Mucosa of rectum (tissue), 2 donors: ENCODE measurements around the gene EIF4G1.

ENCODE experiments used
- H3K27ac ChIP-seq, 2 donors: one replicate each; pipeline ENCODE4 v1.7.0; 2013; ENCODE audit warnings: inconsistent platforms in 2 of 2, low read depth in 2 of 2, low read length in 2 of 2
- H3K27me3 ChIP-seq, 2 donors: one replicate each; pipeline ENCODE4 v1.7.0; 2013; ENCODE audit warnings: low read length in 2 of 2; ENCODE audit not compliant: control insufficient read depth in 2 of 2, insufficient read depth in 2 of 2
- H3K36me3 ChIP-seq, 2 donors: one replicate each; pipeline ENCODE4 v1.7.0; 2013; ENCODE audit warnings: low read length in 2 of 2; ENCODE audit not compliant: control insufficient read depth in 2 of 2, insufficient read depth in 2 of 2
- H3K4me1 ChIP-seq, 2 donors: one replicate each; pipeline ENCODE4 v1.7.0; 2013; ENCODE audit warnings: low read length in 2 of 2, mild to moderate bottlenecking in 1 of 2; ENCODE audit not compliant: control insufficient read depth in 2 of 2, insufficient read depth in 2 of 2
- H3K4me3 ChIP-seq, 2 donors: one replicate each; pipeline ENCODE4 v1.7.0; 2013; ENCODE audit warnings: low read length in 2 of 2
- H3K9ac ChIP-seq, 2 donors: one replicate each; pipeline ENCODE4 v1.7.0; 2013; ENCODE audit warnings: low read length in 2 of 2, low read depth in 1 of 2, mild to moderate bottlenecking in 1 of 2
- H3K9me3 ChIP-seq, 2 donors: one replicate each; pipeline ENCODE4 v1.7.0; 2013; ENCODE audit warnings: low read length in 2 of 2; ENCODE audit not compliant: control insufficient read depth in 2 of 2
- donor health status: healthy.
- donor health status: Normal muscosa, but diverticular disease.

EIF4G1 gene

GRCh38 chr3:184289426-184289938, 24.9 kb upstream of the EIF4G1 start:
- Histone ChIP-seq H3K4me3 (no peak overlapping the region), H3K27ac (no peak overlapping the region), H3K9ac (no peak overlapping the region), H3K4me1 (no peaks in the 10 kb centered on the region), H3K9me3 (no peaks in the 10 kb centered on the region), H3K27me3 (peaks cover 0 to 6% of the 10 kb centered on the region in 2 donors), H3K36me3 (no peaks in the 10 kb centered on the region)

DNA sequence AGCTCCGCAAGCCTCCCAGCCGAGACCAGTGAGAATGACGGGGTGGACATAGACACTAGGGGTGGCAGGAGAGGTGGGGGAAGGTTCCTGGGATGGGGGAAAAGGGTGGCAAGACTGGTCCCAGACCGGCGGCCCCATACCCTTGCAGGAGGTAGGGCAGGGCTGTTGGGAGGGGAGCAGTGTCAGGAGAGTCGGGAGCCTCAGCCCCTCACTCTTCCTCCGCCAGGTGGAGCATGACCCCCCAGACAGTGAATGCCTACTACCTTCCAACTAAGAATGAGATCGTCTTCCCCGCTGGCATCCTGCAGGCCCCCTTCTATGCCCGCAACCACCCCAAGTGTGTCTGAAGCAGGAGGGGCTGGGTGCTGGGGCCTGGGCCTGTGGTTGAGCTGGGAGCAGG, 24.1 kb upstream of the EIF4G1 start:
- peaks cover 0 to 6% of the 10 kb centered on the region in 2 donors for H3K27me3 ChIP-seq
- no peak overlapping the region for H3K9ac ChIP-seq
- no peaks in the 10 kb centered on the region for H3K36me3 ChIP-seq

DNA sequence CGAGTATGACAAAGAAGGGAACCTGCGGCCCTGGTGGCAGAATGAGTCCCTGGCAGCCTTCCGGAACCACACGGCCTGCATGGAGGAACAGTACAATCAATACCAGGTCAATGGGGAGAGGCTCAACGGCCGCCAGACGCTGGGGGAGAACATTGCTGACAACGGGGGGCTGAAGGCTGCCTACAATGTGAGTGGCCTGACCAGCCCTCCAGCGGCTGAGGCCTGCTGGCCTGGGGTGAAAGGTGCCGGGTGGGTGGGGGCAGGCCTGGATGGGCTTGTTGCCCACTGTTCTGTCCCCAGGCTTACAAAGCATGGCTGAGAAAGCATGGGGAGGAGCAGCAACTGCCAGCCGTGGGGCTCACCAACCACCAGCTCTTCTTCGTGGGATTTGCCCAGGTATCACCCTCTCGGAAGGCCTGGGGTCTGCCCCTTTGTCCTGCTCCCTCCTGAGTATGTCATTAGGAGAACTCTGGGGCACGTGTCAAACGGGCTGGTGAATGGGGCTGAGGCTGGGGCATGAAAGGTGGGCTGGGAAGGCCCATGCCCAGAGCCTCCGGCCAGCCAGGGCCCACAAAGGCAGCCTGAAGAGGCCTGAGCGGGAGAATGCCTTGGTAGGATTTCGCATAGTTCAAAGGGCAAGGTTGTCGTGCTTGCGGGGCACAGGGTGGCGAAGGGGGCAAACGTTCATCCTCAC, 23.2 kb upstream of the EIF4G1 start:
- H3K36me3 ChIP-seq = no peaks in the 10 kb centered on the region
- H3K27me3 ChIP-seq = peaks cover 0 to 4% of the 10 kb centered on the region in 2 donors
- H3K4me3 ChIP-seq = no peak overlapping the region
- no peaks in the 10 kb centered on the region for H3K4me1 ChIP-seq
- H3K27ac ChIP-seq = no peak overlapping the region
- no peak overlapping the region for H3K9ac ChIP-seq
- no peaks in the 10 kb centered on the region for H3K9me3 ChIP-seq

More for the DNA sequence above, 24.1 kb upstream of the EIF4G1 start:
- Histone ChIP-seq H3K4me3 (no peak overlapping the region), H3K27ac (no peak overlapping the region), H3K9me3 (no peaks in the 10 kb centered on the region), H3K4me1 (no peaks in the 10 kb centered on the region)

DNA sequence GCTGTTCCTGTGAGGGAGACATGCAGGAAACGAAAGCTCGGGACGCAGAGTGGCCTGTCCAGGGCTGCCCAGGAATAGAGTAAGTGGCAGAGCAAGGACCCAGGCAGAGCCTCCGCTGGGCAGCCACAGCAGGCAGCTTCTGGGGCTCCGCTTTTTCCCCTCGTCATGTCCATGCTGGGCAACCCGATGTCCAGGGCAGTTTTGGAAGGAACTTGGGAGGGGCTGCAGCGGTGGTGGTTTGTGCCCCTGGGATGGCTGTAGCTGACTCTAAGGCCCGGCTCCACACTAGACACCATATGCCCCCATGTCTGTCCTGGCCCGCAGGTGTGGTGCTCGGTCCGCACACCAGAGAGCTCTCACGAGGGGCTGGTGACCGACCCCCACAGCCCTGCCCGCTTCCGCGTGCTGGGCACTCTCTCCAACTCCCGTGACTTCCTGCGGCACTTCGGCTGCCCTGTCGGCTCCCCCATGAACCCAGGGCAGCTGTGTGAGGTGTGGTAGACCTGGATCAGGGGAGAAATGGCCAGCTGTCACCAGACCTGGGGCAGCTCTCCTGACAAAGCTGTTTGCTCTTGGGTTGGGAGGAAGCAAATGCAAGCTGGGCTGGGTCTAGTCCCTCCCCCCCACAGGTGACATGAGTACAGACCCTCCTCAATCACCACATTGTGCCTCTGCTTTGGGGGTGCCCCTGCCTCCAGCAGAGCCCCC, 22.5 kb upstream of the EIF4G1 start:
- Histone ChIP-seq H3K36me3 (no peaks in the 10 kb centered on the region), H3K9ac (no peak overlapping the region), H3K4me3 (no peak overlapping the region)

DNA sequence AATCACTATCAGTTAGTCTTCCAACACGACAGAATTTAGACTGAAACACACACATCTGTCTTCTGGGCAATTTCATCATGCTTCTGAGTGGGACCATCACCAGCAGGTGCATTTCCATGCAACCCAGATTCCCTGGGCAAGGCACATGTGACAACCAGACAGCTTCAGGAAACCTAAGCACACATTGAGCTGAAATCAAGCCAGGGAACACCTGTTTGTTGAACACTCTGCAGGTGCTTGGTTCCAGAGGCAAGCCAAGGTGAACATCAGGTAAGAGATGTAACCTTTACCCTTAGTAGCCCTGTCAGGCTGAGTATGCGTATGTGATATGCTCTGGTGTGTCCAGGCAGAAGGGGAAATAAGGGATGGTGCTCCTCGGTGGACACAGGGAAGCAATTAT, 18.6 kb upstream of the EIF4G1 start:
- Histone ChIP-seq H3K9ac (no peak overlapping the region), H3K36me3 (peaks cover 0 to 7% of the 10 kb centered on the region in 2 donors), H3K4me3 (no peak overlapping the region), H3K27ac (no peak overlapping the region), H3K27me3 (no peaks in the 10 kb centered on the region), H3K4me1 (peaks cover 7 to 12% of the 10 kb centered on the region in 2 donors), H3K9me3 (no peaks in the 10 kb centered on the region)

More for the DNA sequence above, 22.5 kb upstream of the EIF4G1 start:
- H3K9me3 ChIP-seq = no peaks in the 10 kb centered on the region
- H3K27me3 ChIP-seq = peaks cover 0 to 2% of the 10 kb centered on the region in 2 donors
- no peak overlapping the region for H3K27ac ChIP-seq
- no peaks in the 10 kb centered on the region for H3K4me1 ChIP-seq

DNA sequence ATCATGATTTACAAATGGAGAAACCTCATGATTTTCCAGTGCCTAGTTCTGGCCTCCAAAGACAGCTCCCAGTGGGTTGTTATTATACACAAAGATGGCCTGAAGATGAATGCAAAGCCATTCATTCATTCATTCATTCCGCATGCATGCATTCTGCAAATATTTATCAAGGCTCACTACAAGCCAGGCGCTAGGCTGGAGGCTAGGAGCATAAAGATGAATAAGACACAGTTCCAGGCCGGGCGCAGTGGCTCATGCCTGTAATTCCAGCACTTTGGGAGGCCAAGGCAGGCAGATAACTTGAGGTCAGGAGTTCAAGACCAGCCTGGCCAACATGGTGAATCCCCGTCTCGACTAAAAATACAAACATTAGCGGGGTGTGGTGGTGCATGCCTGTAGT, 17.8 kb upstream of the EIF4G1 start:
- H3K4me3 ChIP-seq = no peak overlapping the region
- no peaks in the 10 kb centered on the region for H3K9me3 ChIP-seq
- H3K4me1 ChIP-seq = peaks cover 7 to 12% of the 10 kb centered on the region in 2 donors
- H3K36me3 ChIP-seq = peaks cover 5 to 11% of the 10 kb centered on the region in 2 donors
- H3K27ac ChIP-seq = no peak overlapping the region
- H3K27me3 ChIP-seq = no peaks in the 10 kb centered on the region
- H3K9ac ChIP-seq = no peak overlapping the region

GRCh38 chr3:184298759-184299487, 15.5 kb upstream of the EIF4G1 start, which contains the start of gene PSMD2:
Gene PSMD2 (plus strand): TSS chr3:184299241. CDS start chr3:184299267, 26 bp downstream.
- H3K9me3 ChIP-seq = no peaks in the 10 kb centered on the region
- peaks cover 28 to 34% of the 10 kb centered on the region in 2 donors for H3K36me3 ChIP-seq
- peaks cover 7 to 12% of the 10 kb centered on the region in 2 donors for H3K4me1 ChIP-seq
- no peaks in the 10 kb centered on the region for H3K27me3 ChIP-seq
- H3K9ac ChIP-seq = peak within 1 kb of the TSS; percentile 83 to 88
- H3K4me3 ChIP-seq = peak within 1 kb of the TSS; percentile 93 to 96
- H3K27ac ChIP-seq = peak within 1 kb of the TSS; percentile 79 to 83

DNA sequence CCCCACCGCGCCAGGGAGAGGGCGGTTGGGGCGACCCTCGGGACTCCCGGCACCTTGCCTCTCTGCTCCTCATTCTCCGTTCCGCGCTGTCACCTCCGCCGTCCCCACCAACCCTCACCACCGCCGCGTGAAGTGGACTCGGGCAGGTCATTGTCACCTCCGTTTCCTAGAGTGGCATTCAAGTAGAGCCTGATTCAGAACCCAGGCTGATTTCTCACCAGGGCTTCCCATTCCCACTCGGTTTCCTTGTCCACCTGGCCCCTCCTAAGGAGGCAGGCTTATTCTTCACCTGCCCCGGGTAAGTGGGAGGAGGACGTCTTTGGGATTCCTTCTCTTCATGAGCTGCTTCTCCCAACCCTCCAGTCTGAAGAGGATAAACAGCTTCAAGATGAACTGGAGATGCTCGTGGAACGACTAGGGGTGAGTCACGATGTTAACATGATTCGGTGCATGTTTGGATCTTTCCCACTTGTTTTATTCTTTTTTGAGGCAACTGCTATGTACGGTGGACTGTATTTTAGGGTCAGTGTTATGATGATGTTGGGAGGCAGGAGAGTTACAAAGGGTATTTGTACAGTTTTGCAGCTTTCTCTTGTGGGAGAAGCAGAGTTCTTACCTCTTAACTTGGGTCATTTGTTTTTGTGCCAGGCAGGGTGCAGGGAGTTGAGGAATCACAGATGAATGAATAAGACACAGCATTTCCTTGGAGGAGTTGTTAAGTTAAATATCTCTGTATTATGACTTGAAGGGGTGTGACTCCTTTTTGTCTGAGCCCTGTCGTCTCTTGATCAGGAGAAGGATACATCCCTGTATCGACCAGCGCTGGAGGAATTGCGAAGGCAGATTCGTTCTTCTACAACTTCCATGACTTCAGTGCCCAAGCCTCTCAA, 14.7 kb upstream of the EIF4G1 start:
- Histone ChIP-seq H3K9me3 (no peaks in the 10 kb centered on the region), H3K27me3 (no peaks in the 10 kb centered on the region), H3K9ac (peak overlapping the region; percentile 83 to 88), H3K27ac (peak overlapping the region; percentile 12 to 64), H3K36me3 (peaks cover 34 to 42% of the 10 kb centered on the region in 2 donors), H3K4me1 (peaks cover 7 to 12% of the 10 kb centered on the region in 2 donors), H3K4me3 (peak overlapping the region; percentile 93 to 96)

GRCh38 chr3:184300378-184300720, 14.1 kb upstream of the EIF4G1 start:
- H3K27me3 ChIP-seq = no peaks in the 10 kb centered on the region
- H3K27ac ChIP-seq = no peak overlapping the region
- H3K36me3 ChIP-seq = peaks cover 36 to 45% of the 10 kb centered on the region in 2 donors
- no peak overlapping the region for H3K9ac ChIP-seq
- H3K4me1 ChIP-seq = peaks cover 7 to 12% of the 10 kb centered on the region in 2 donors
- no peaks in the 10 kb centered on the region for H3K9me3 ChIP-seq
- peak overlapping the region; percentile 40 to 96 for H3K4me3 ChIP-seq
